Astrocyte (in vitro differentiated cells and primary cell): ENCODE data around the gene STRIP2. TPM values are rescaled to one million over a fixed set of nuclear protein-coding genes. Genes with fewer than 3 reads are reported as not detected.

Source experiments
- DNase-seq: peaks from one replicate; pipeline ENCODE4 v3.0.0-alpha.2; 2010; ENCODE audit warnings: low read depth
- FAIRE-seq: peaks from 2 replicates; lab custom pipeline; 2011; peaks lifted over from hg19 to GRCh38; lab: Jason Lieb, UNC
- H2AFZ ChIP-seq: 2 replicates; pipeline ENCODE4 v1.6.0; 2012; ENCODE audit warnings: low read depth, low read length, inconsistent platforms
- H3K27ac ChIP-seq: 2 replicates; pipeline ENCODE4 v1.5.1; 2011; ENCODE audit warnings: low read depth, low read length, inconsistent platforms
- H3K27me3 ChIP-seq: 2 replicates; pipeline ENCODE4 v1.6.0; 2011; ENCODE audit warnings: low read length, inconsistent platforms; ENCODE audit not compliant: insufficient read depth
- H3K36me3 ChIP-seq: 2 replicates; pipeline ENCODE4 v1.5.1; 2011; ENCODE audit warnings: low read length, inconsistent platforms; ENCODE audit not compliant: insufficient read depth
- H3K4me1 ChIP-seq: 2 replicates; pipeline ENCODE4 v1.5.1; 2011; ENCODE audit warnings: low read length, inconsistent platforms; ENCODE audit not compliant: insufficient read depth
- H3K4me2 ChIP-seq: 2 replicates; pipeline ENCODE4 v1.6.0; 2012; ENCODE audit warnings: low read length, inconsistent platforms
- H3K4me3 ChIP-seq: 2 replicates; pipeline ENCODE4 v1.5.1; 2011; ENCODE audit warnings: low read depth, mild to moderate bottlenecking, low read length, inconsistent platforms; ENCODE audit not compliant: insufficient read depth
- H3K79me2 ChIP-seq: 2 replicates; pipeline ENCODE4 v1.6.0; 2012; ENCODE audit warnings: mild to moderate bottlenecking, low read length, inconsistent platforms; ENCODE audit not compliant: insufficient read depth
- H3K9ac ChIP-seq: 2 replicates; pipeline ENCODE4 v1.6.0; 2012; ENCODE audit warnings: mild to moderate bottlenecking, low read length, inconsistent platforms
- H3K9me3 ChIP-seq: 2 replicates; pipeline ENCODE4 v1.5.1; 2012; ENCODE audit warnings: low read depth, mild to moderate bottlenecking, low read length, inconsistent platforms; ENCODE audit not compliant: insufficient read depth
- H4K20me1 ChIP-seq: 2 replicates; pipeline ENCODE4 v1.6.0; 2012; ENCODE audit warnings: low read length, inconsistent platforms; ENCODE audit not compliant: insufficient read depth
- H3K27ac Mint-ChIP-seq: one replicate; pipeline ENCODE4 v1.8.0; 2021; ENCODE audit warnings: mild to moderate bottlenecking, mixed read lengths; ENCODE audit not compliant: unreplicated experiment
- H3K27me3 Mint-ChIP-seq: one replicate; pipeline ENCODE4 v1.8.0; 2021; ENCODE audit warnings: low read depth, mixed read lengths; ENCODE audit not compliant: unreplicated experiment
- H3K36me3 Mint-ChIP-seq: one replicate; pipeline ENCODE4 v1.8.0; 2021; ENCODE audit warnings: low read depth, mixed read lengths; ENCODE audit not compliant: unreplicated experiment
- H3K4me1 Mint-ChIP-seq: one replicate; pipeline ENCODE4 v1.8.0; 2021; ENCODE audit warnings: low read depth, mixed read lengths; ENCODE audit not compliant: unreplicated experiment
- H3K4me3 Mint-ChIP-seq: one replicate; pipeline ENCODE4 v1.8.0; 2021; ENCODE audit warnings: mild to moderate bottlenecking, moderate library complexity, mixed read lengths; ENCODE audit not compliant: unreplicated experiment
- H3K9me3 Mint-ChIP-seq: one replicate; pipeline ENCODE4 v1.8.0; 2021; ENCODE audit warnings: mild to moderate bottlenecking, mixed read lengths; ENCODE audit not compliant: unreplicated experiment
- EZH2 ChIP-seq: IDR thresholded peaks from 2 replicates; pipeline ENCODE4 v1.6.1; 2012; ENCODE audit warnings: mild to moderate bottlenecking, low read length, inconsistent platforms; ENCODE audit not compliant: insufficient read depth
- total RNA-seq: library from RNA; stranded (reverse); gene quantifications from 2 replicates; pipeline ENCODE4 v1.2.1, GENCODE V29; 2021
- TF ChIP-seq, protein P1 (sequence below): IDR thresholded peaks from 2 replicates; pipeline ENCODE4 v1.5.1; 2011; ENCODE audit warnings: low read depth, mild to moderate bottlenecking, inconsistent platforms, low read length, moderate library complexity; ENCODE audit not compliant: insufficient read depth

STRIP2 gene
- total RNA-seq, 1 donor from 2014 or later, result 1.3 TPM

- no peaks in the 10 kb centered on the region for H3K27me3 Mint-ChIP-seq
- H3K4me1 Mint-ChIP-seq, result no peaks in the 10 kb centered on the region
- H3K36me3 Mint-ChIP-seq, result no peaks in the 10 kb centered on the region
- no peak for DNase-seq
- Histone ChIP-seq H3K4me2 (no peak overlapping the region), H3K9ac (no peak overlapping the region), H3K4me3 (no peak overlapping the region), H3K4me1 (no peaks in the 10 kb centered on the region), H3K36me3 (no peaks in the 10 kb centered on the region), H3K79me2 (no peaks in the 10 kb centered on the region), H3K9me3 (no peaks in the 10 kb centered on the region), H4K20me1 (no peaks in the 10 kb centered on the region), H2AFZ (no peak overlapping the region), H3K27ac (no peak overlapping the region), H3K27me3 (no peaks in the 10 kb centered on the region)
- no peak for FAIRE-seq
- TF ChIP-seq, protein P1, sequence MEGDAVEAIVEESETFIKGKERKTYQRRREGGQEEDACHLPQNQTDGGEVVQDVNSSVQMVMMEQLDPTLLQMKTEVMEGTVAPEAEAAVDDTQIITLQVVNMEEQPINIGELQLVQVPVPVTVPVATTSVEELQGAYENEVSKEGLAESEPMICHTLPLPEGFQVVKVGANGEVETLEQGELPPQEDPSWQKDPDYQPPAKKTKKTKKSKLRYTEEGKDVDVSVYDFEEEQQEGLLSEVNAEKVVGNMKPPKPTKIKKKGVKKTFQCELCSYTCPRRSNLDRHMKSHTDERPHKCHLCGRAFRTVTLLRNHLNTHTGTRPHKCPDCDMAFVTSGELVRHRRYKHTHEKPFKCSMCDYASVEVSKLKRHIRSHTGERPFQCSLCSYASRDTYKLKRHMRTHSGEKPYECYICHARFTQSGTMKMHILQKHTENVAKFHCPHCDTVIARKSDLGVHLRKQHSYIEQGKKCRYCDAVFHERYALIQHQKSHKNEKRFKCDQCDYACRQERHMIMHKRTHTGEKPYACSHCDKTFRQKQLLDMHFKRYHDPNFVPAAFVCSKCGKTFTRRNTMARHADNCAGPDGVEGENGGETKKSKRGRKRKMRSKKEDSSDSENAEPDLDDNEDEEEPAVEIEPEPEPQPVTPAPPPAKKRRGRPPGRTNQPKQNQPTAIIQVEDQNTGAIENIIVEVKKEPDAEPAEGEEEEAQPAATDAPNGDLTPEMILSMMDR, result no peak
- no peak for TF ChIP-seq EZH2
- H3K27ac Mint-ChIP-seq, result peak overlapping the region; percentile 18
- H3K4me3 Mint-ChIP-seq, result no peak overlapping the region
- no peaks in the 10 kb centered on the region for H3K9me3 Mint-ChIP-seq
Measured at GRCh38 chr7:129482781-129483180, 48.5 kb downstream of the STRIP2 start.

GRCh38 chr7:129489491-129489890, 55.3 kb downstream of the STRIP2 start:
- peak overlapping the region; percentile 48 for H3K4me2 ChIP-seq
- TF ChIP-seq, protein P1, result no peak
- no peak for TF ChIP-seq EZH2
- DNase-seq, result peak; percentile 98

GRCh38 chr7:129492391-129492790, 58.2 kb downstream of the STRIP2 start:
- no peak overlapping the region for H3K27ac ChIP-seq
- peaks cover 21% of the 10 kb centered on the region for H3K4me1 Mint-ChIP-seq
- no peak overlapping the region for H3K4me2 ChIP-seq
- no peak overlapping the region for H3K4me3 ChIP-seq
- H3K36me3 ChIP-seq, result no peaks in the 10 kb centered on the region
- H3K4me3 Mint-ChIP-seq, result no peak overlapping the region
- no peaks in the 10 kb centered on the region for H3K36me3 Mint-ChIP-seq
- no peak overlapping the region for H2AFZ ChIP-seq
- FAIRE-seq, result no peak
- DNase-seq, result no peak
- peaks cover 4% of the 10 kb centered on the region for H3K27me3 Mint-ChIP-seq
- TF ChIP-seq EZH2, result no peak
- TF ChIP-seq, protein P1, result no peak
- H3K9ac ChIP-seq, result no peak overlapping the region
- no peaks in the 10 kb centered on the region for H3K9me3 Mint-ChIP-seq
- H3K79me2 ChIP-seq, result no peaks in the 10 kb centered on the region
- no peaks in the 10 kb centered on the region for H3K27me3 ChIP-seq
- peaks cover 28% of the 10 kb centered on the region for H3K4me1 ChIP-seq
- H3K27ac Mint-ChIP-seq, result no peak overlapping the region
- H3K9me3 ChIP-seq, result peaks cover 2% of the 10 kb centered on the region
- H4K20me1 ChIP-seq, result no peaks in the 10 kb centered on the region

More at GRCh38 chr7:129489491-129489890, 55.3 kb downstream of the STRIP2 start:
- Histone ChIP-seq H3K4me3 (no peak overlapping the region), H3K27me3 (no peaks in the 10 kb centered on the region), H3K9me3 (no peaks in the 10 kb centered on the region), H4K20me1 (no peaks in the 10 kb centered on the region), H3K9ac (peak overlapping the region; percentile 47), H3K27ac (peak overlapping the region; percentile 67), H3K79me2 (no peaks in the 10 kb centered on the region), H3K4me1 (peaks cover 28% of the 10 kb centered on the region), H2AFZ (peak overlapping the region; percentile 0), H3K36me3 (no peaks in the 10 kb centered on the region)
- Mint-ChIP-seq H3K4me3 (no peak overlapping the region), H3K27me3 (no peaks in the 10 kb centered on the region), H3K9me3 (no peaks in the 10 kb centered on the region), H3K27ac (no peak overlapping the region), H3K4me1 (peaks cover 13% of the 10 kb centered on the region), H3K36me3 (no peaks in the 10 kb centered on the region)
- FAIRE-seq, result peak; percentile 79
